ENCODE data around the gene GGTA1.
"Not testable (repeated sequence)": the region's sequence is repeated elsewhere in the genome, so short reads cannot be mapped to it uniquely, and the experiment has no call there.

The GGTA1 gene

GRCh38 chr9:121499427-121500164 lies at the start of gene GGTA1:
GGTA1 (minus strand) TSS chr9:121499844; CDS start chr9:121467922, 31,922 bp downstream.
- no peak for DNase-seq

DNA sequence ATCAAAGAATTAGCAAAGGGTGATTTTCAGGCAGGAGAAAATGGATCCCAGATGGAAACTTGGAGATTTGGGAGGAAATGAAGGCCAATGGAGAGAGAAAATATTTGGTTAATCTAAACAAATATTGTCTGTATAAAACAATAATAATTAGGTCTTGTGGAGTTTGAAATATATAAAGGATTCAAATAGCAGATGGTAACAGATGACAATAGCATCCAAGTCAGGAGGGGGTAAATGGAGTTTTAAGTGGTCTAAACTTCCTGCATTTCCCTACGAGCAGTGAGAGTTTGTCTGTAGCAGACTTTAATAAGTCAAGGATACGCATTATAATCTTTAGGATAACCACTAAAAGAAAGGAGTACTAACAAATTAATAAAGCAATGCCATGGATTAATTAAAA lies 49.0 kb upstream of the GGTA1 start:
- no peak for DNase-seq

DNA sequence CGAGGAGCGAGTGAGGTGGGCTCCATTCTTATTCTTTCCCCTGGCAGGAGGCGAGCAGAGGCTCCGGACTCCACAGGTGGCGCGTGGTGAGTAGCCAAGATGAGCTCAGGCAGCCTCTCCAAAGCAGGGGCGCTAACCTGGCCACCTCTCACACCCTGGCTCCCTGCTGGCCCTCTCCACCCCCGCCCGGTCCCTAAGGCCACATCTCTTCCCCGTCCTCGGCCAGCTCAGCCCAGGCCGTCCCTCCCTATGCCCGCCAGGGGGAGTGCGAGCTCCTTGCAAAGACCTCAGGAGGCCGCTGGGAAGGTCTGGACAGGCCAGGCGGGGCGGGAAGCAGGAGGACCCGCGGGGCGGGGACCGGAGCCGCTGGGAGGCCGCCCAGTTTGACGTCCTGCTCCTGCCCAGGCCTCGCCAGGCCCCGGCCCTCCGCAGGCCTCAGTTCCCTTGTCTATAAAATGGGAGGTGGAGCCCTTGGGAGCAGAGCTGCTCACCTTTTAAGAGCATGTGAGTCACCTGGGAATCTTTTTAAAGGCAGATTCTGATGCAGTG lies 46.3 kb upstream of the GGTA1 start:
- DNase-seq = peak; percentile 76

- DNase-seq = no peak
Observed at GRCh38 chr9:121545150-121545874, 45.7 kb upstream of the GGTA1 start.

- no peak for DNase-seq
Observed at GRCh38 chr9:121542025-121542424, 42.4 kb upstream of the GGTA1 start.

DNA sequence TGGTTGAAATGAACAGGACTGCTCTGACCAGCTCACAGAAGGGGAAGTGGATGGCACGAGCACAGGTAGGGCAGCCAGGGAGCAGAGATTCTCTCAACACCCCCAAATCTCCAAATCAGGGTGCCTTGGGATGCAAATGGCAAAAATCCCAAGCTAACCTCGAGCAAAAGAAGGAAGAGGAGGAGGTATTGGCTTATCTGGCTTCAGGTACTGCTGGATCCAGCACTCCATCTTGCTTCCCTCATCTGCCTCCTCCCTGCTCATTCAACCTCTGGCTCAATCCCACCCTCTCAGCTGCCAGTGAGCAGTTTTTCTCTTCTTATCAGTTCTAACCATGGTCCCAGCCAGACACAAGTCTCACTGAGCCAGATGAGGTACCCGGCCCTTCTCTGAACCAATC lies 41.6 kb upstream of the GGTA1 start:
- DNase-seq = no peak

- DNase-seq = no peak
Observed at GRCh38 chr9:121538221-121538620, 38.6 kb upstream of the GGTA1 start.

DNA sequence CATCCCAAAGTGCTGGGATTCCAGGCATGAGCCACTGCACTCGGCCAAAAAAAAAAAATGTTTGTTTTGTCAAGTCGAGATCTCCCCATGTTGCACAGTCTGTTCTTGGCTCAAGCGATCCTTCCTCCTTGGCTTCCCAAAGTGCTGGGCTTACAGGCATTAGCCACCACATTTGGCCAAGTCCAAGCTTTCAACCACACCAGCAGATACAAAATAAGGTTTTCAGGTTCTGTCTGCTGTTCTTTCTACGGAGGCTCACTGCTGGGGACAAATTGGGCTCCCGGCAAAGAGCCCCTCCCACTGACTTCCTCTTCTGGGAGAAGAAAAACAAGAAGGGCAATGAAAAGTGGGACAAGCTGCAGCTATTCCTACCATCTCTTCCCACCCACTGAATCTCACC lies 37.6 kb upstream of the GGTA1 start:
- no peak for DNase-seq

- no peak for DNase-seq
Observed at GRCh38 chr9:121532881-121533280, 33.2 kb upstream of the GGTA1 start.

DNA sequence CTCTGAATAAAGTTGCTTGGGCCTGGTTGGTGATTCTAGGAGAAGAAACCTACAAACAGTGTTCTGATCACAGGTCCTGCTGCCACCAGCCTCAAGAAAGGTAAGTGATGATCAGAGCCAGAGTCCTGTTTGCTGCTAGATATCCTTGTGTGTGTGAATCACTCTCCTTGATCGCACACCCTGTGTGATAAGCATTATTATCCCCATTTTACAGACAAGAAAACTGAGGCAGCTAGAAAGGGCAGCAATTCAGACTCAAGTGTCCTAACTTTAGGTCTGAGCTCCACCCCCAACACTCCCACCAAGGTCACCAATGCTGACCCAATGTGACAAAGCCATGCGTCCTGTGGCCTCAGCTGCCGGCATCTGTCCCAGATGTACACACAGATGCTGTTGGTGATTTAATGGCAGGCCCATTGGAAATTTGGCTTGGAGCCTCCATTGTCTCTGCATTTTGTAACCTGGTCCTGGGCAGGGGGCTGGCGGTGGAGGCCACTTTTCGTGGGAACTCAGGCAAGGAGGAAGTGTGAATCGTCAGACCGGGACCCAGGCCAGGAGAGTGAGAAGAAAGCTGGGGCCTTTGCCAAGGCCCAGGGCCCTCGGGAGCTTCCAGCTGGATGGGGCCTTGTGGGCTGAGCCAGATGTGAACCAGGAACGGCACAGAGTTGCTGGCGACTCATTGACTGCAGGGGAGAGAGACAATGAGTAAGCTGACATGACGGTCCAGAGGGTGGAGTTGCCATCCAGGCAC lies 29.8 kb upstream of the GGTA1 start:
- DNase-seq = no peak

GRCh38 chr9:121528642-121529041 lies 29.0 kb upstream of the GGTA1 start:
- DNase-seq = no peak

DNA sequence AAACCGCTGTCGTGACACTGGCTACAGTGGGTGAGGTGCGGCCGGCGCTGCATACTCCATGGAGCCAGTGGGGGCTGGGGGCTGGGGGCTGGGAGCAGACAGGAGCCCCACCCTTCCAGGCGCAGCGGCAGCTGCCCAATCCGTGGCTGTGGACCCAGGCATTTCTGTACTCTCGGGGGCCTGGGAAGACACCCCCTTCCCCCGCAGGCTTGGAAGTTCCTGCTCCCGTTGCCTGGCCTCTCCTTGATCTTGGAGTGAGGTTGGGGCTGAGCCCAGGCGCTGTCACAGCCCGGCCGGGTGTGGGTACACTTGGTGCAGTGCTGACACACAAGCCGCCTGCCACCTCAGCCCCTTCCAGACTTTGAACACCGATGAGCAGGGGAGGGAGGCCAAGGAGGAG lies 27.7 kb upstream of the GGTA1 start:
- no peak for DNase-seq

- not testable (repeated sequence) for DNase-seq
Observed at GRCh38 chr9:121519688-121520087, 20.0 kb upstream of the GGTA1 start.

DNA sequence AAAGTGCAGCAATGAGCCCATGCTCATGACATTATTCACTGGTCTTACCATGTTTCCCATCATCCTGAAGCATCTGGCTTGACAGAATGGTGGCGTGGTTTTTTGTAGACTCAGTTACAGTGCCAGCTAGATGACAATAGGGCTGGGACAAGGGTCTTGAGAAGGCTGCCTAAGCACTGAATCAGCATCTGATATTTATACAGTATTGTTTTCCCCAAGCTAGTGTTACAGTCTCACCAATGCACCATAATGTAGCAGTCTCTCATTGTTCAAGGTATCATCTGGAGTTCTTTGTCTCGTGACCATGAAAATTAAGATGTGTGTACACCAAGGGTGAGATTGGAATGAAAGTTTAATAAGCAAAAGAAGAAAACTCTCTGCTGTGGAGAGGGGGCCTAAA lies 19.0 kb upstream of the GGTA1 start:
- no peak for DNase-seq

- DNase-seq = not testable (repeated sequence)
Observed at GRCh38 chr9:121513166-121513565, 13.5 kb upstream of the GGTA1 start.

- DNase-seq = no peak
Observed at GRCh38 chr9:121510766-121511550, 11.3 kb upstream of the GGTA1 start.

DNA sequence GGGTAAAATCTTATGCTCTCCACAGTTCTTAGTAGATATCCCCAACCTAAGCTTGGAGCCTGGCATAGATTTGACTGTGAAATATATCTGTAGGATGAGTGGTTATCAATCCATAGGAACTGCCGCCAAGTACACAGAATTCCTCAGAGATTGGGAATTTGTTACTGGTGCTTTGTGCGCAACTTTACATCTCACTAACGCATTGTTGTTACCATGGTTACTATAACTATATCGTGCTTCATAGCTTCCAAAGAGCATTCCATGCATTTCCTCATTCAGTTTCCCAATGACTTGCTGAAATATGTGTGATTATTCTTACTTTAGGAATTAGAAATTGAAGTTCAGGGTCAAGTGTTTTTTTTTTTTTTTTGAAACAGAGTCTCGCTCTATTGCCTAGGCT lies 9.5 kb upstream of the GGTA1 start:
- no peak for DNase-seq

- DNase-seq = no peak
Observed at GRCh38 chr9:121508415-121508814, 8.8 kb upstream of the GGTA1 start.

DNA sequence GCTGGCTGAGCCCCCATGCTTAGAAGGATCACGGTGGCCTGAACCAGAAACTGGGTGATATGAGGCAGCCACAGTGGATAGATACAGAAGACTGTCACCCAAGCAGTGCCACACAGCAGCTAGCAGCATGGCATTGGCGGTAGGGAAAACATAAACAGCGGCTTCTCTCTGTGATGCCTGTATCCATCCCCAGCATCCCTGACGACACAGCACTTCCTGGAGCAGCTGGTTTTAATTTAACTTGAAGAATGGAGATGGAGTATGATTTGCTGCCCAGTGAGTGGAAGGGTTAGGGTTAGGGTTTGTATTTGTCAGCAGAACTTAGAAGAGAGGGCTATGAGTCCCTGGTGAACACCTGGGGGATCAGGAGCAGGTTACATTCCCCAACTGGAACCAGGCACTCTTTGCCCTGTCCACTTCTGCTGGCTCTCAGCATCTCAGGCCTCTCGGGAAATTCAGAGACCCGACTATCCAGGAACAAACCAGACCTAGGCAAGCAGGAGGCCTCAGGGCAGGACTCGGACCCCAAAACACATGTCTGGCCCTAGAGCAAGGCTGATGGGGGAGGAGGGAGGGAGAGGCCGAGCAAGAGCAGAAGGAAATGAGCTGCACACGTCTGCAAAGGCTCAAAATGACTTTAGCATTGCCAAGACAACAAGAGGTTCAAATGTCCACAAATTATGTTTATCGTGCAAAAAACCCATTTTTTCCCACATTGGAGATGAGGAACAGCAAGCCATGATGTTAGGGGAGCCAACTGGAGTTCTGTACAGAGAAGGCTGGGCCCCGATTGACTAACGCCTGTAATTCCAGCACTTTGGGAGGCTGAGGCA lies 6.5 kb upstream of the GGTA1 start:
- DNase-seq = no peak

DNA sequence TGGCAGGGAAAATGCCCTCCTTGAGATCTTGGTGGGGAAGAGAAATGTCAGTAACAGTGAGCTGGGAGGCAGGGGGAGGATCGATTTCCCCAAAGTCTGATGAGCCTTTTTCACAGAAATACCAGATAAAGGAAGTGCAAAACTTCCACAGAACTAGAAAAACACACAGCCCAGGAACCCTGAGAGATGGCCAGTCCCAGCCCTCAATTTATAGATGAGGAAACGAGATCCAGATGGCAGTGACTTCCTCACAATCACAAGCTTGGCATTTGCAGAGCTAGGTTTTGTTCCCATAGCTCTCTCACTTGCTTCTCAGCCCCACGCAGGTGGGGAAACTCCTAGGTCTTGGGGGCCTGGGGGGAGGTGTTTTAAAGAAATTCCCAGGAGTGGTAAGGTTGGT lies 3.8 kb upstream of the GGTA1 start:
- DNase-seq = no peak

DNA sequence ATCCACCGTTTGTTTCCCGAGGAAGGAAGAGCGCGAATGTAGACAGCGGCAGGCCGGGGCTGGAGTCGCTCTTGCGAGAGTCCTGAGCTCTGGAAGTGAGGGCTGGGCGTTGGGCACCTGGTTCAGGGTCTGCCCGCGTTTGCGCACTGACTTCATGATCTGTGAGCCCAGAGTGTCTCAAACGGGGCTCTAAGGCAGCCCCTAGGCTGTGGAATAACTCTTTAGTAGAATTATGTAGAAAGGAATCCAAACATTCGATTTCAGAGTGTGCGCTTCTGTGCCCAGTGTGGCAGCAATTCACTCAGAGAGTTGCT lies 478 bp upstream of the GGTA1 start:
- no peak for DNase-seq

DNA sequence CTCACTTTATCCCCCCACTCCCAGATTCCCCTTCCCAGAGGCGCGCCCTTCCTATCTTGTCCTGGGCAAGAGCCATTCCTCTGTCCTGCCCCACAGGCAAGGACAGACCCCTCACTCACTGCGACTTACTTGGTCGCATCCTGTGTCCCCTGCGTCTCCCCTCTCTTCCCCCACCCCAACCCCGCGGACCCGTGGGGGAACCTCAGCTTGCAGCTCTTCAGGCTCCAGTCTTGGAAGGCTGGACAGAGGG lies 542 bp downstream of the GGTA1 start:
- no peak for DNase-seq
